Frontal cortex (tissue), 4 donors: ENCODE results near the gene ST6GALNAC2. TPM values are rescaled to one million over a fixed set of nuclear protein-coding genes. Genes with fewer than 3 reads are reported as not detected.
"Not testable (repeated sequence)": the region's sequence is repeated elsewhere in the genome, so short reads cannot be mapped to it uniquely, and the experiment has no call there.

Experiments
- DNase-seq, 2 donors: peaks; one replicate each; pipeline ENCODE4 v3.0.0; 2012; ENCODE audit warnings: low spot score in 2 of 2
- FAIRE-seq: peaks from 2 replicates; lab custom pipeline; 2012; peaks lifted over from hg19 to GRCh38; lab: Jason Lieb, UNC
- total RNA-seq: library from RNA; depleted of rRNA; stranded (reverse); fragments of >200 nt; gene quantifications from one replicate; pipeline ENCODE4 v1.2.3, GENCODE V29; 2014
- donor health status: control.
- donor health status: control.
- donor health status: control.

Gene ST6GALNAC2
- total RNA-seq, 1 donor from 2014 or later = not detected

GRCh38 chr17:76573096-76573495 lies 12.6 kb downstream of the ST6GALNAC2 start:
- DNase-seq = no peak
- FAIRE-seq = no peak

- FAIRE-seq (no peak), DNase-seq (no peak)
These were observed 13.3 kb downstream of the ST6GALNAC2 start for GRCh38 chr17:76572201-76572910.

GRCh38 chr17:76570877-76571471 lies 14.7 kb downstream of the ST6GALNAC2 start:
- no peak for FAIRE-seq
- no peak for DNase-seq

- FAIRE-seq = no peak
These were observed 15.2 kb downstream of the ST6GALNAC2 start for GRCh38 chr17:76570457-76570856.

GRCh38 chr17:76569607-76570279 lies 15.9 kb downstream of the ST6GALNAC2 start:
- DNase-seq = peak; percentile 60 to 71
- FAIRE-seq = no peak

More at GRCh38 chr17:76570457-76570856, 15.2 kb downstream of the ST6GALNAC2 start:
- DNase-seq = no peak

GRCh38 chr17:76568811-76569221 lies 16.8 kb downstream of the ST6GALNAC2 start:
- FAIRE-seq (no peak), DNase-seq (no peak)

GRCh38 chr17:76567634-76568432 lies 17.8 kb downstream of the ST6GALNAC2 start:
- FAIRE-seq (no peak), DNase-seq (no peak)

- FAIRE-seq = no peak
These were observed 18.6 kb downstream of the ST6GALNAC2 start for GRCh38 chr17:76566988-76567431.

GRCh38 chr17:76566613-76566943 lies 19.1 kb downstream of the ST6GALNAC2 start:
- FAIRE-seq = no peak
- DNase-seq = no peak

More at GRCh38 chr17:76566988-76567431, 18.6 kb downstream of the ST6GALNAC2 start:
- no peak for DNase-seq

GRCh38 chr17:76565728-76566612 lies 19.7 kb downstream of the ST6GALNAC2 start:
- FAIRE-seq = no peak

GRCh38 chr17:76564991-76565727 lies 20.5 kb downstream of the ST6GALNAC2 start:
- DNase-seq, FAIRE-seq: not testable (repeated sequence)

More at GRCh38 chr17:76565728-76566612, 19.7 kb downstream of the ST6GALNAC2 start:
- no peak for DNase-seq

GRCh38 chr17:76563359-76563758 lies 22.3 kb downstream of the ST6GALNAC2 start:
- DNase-seq, FAIRE-seq: not testable (repeated sequence)

GRCh38 chr17:76562734-76563148 lies 22.9 kb downstream of the ST6GALNAC2 start:
- DNase-seq (no peak), FAIRE-seq (no peak)

GRCh38 chr17:76561799-76562268 lies 23.8 kb downstream of the ST6GALNAC2 start:
- no peak for DNase-seq
- no peak for FAIRE-seq

- no peak for FAIRE-seq
- no peak for DNase-seq
These were observed 24.3 kb downstream of the ST6GALNAC2 start for GRCh38 chr17:76561332-76561731.

GRCh38 chr17:76560877-76561221 lies 24.8 kb downstream of the ST6GALNAC2 start:
- FAIRE-seq (no peak), DNase-seq (no peak)

- no peak for DNase-seq
- FAIRE-seq = no peak
These were observed 25.4 kb downstream of the ST6GALNAC2 start for GRCh38 chr17:76560036-76560876.
